Raji (cell line): ENCODE results near the gene EXD3.

Experiments used
- POLR2A ChIP-seq: IDR thresholded peaks from 2 replicates; pipeline ENCODE4 v1.6.1; 2011; ENCODE audit warnings: low read depth, low read length, control low read depth; ENCODE audit not compliant: insufficient read depth

Gene EXD3

GRCh38 chr9:137313956-137314560 lies 108.9 kb downstream of the EXD3 start:
- no peak for TF ChIP-seq POLR2A

GRCh38 chr9:137313326-137313936 lies 109.5 kb downstream of the EXD3 start:
- TF ChIP-seq POLR2A, result no peak

GRCh38 chr9:137312852-137313325 lies 110.1 kb downstream of the EXD3 start:
- no peak for TF ChIP-seq POLR2A

- TF ChIP-seq POLR2A, result no peak
Measured at GRCh38 chr9:137311986-137312851, 110.7 kb downstream of the EXD3 start.

GRCh38 chr9:137311171-137311985 lies 111.6 kb downstream of the EXD3 start:
- TF ChIP-seq POLR2A, result no peak

GRCh38 chr9:137310189-137311052 lies 112.5 kb downstream of the EXD3 start:
- no peak for TF ChIP-seq POLR2A

GRCh38 chr9:137309368-137310188 lies 113.4 kb downstream of the EXD3 start:
- no peak for TF ChIP-seq POLR2A

GRCh38 chr9:137308057-137308619 lies 114.8 kb downstream of the EXD3 start:
- no peak for TF ChIP-seq POLR2A

- no peak for TF ChIP-seq POLR2A
Measured at GRCh38 chr9:137307255-137308056, 115.5 kb downstream of the EXD3 start.

- no peak for TF ChIP-seq POLR2A
Measured at GRCh38 chr9:137306850-137307254, 116.1 kb downstream of the EXD3 start.

- TF ChIP-seq POLR2A, result no peak
Measured at GRCh38 chr9:137306066-137306849, 116.7 kb downstream of the EXD3 start.

- no peak for TF ChIP-seq POLR2A
Measured at GRCh38 chr9:137305798-137306065, 117.2 kb downstream of the EXD3 start.
